ENCODE results near the gene ABRAXAS1.
"Not testable (repeated sequence)": the region's sequence is repeated elsewhere in the genome, so short reads cannot be mapped to it uniquely, and the experiment has no call there.

Gene ABRAXAS1

GRCh38 chr4:83504996-83505395, 20.1 kb upstream of the ABRAXAS1 start:
- TF ChIP-seq CTCF (conservative IDR thresholded peaks at IDR 0.05; ENCODE audit: low read length): no peak
- H3K4me3 ChIP-seq (ENCODE audit: low read length): no peak overlapping the region
- DNase-seq (ENCODE audit: low read depth): no peak

GRCh38 chr4:83504503-83504902, 19.6 kb upstream of the ABRAXAS1 start:
- no peak overlapping the region for H3K4me3 ChIP-seq (ENCODE audit: low read length)
- DNase-seq (ENCODE audit: low read depth): no peak
- TF ChIP-seq CTCF (conservative IDR thresholded peaks at IDR 0.05; ENCODE audit: low read length): no peak

GRCh38 chr4:83503974-83504373, 19.1 kb upstream of the ABRAXAS1 start:
- H3K4me3 ChIP-seq (ENCODE audit: low read length): no peak overlapping the region
- no peak for TF ChIP-seq CTCF (conservative IDR thresholded peaks at IDR 0.05; ENCODE audit: low read length)
- DNase-seq (ENCODE audit: low read depth): no peak

GRCh38 chr4:83501671-83502070, 16.8 kb upstream of the ABRAXAS1 start:
- not testable (repeated sequence) for H3K4me3 ChIP-seq (ENCODE audit: low read length); DNase-seq (ENCODE audit: low read depth)

GRCh38 chr4:83498187-83498586, 13.3 kb upstream of the ABRAXAS1 start:
- no peak overlapping the region for H3K4me3 ChIP-seq (ENCODE audit: low read length)
- DNase-seq (ENCODE audit: low read depth): no peak
- TF ChIP-seq CTCF (conservative IDR thresholded peaks at IDR 0.05; ENCODE audit: low read length): no peak

GRCh38 chr4:83496085-83496917, 11.4 kb upstream of the ABRAXAS1 start:
- not testable (repeated sequence) for H3K4me3 ChIP-seq (ENCODE audit: low read length); DNase-seq (ENCODE audit: low read depth)

GRCh38 chr4:83490876-83491450, 6.1 kb upstream of the ABRAXAS1 start:
- DNase-seq (ENCODE audit: low read depth): peak; percentile 26
- peak; percentile 85 for TF ChIP-seq CTCF (conservative IDR thresholded peaks at IDR 0.05; ENCODE audit: low read length)
- H3K4me3 ChIP-seq (ENCODE audit: low read length): no peak overlapping the region

- no peak overlapping the region for H3K4me3 ChIP-seq (ENCODE audit: low read length)
- DNase-seq (ENCODE audit: low read depth): no peak
- TF ChIP-seq CTCF (conservative IDR thresholded peaks at IDR 0.05; ENCODE audit: low read length): no peak
Observed at GRCh38 chr4:83489711-83490326, 4.9 kb upstream of the ABRAXAS1 start.

Data from AG10803 (cell line).